T-helper 2 cell treated with Interferon-gamma antibody and Interleukin-4, amounts not matched to agents 100 ng/mL and 5 ng/mL, for 36 hours (primary cell): Measurements from ENCODE around the gene CDC20. TPM values are rescaled to one million over a fixed set of nuclear protein-coding genes. Genes with fewer than 3 reads are reported as not detected.

Experiments used
- total RNA-seq: library from RNA; stranded (reverse); gene quantifications from 2 replicates; pipeline ENCODE4 v1.2.3, GENCODE V29; 2022

CDC20 gene
- total RNA-seq, 1 donor from 2014 or later = 166 TPM

Other genes with a start within 250 kb of the CDC20 start
- 56.0 and 59.4 TPM in 2 replicates for gene EBNA1BP2, start 186.7 kb upstream of the CDC20 start, total RNA-seq
- gene CFAP57, start 186.7 kb upstream of the CDC20 start, total RNA-seq = not detected in 2 replicates
- gene TMEM125, start 89.0 kb upstream of the CDC20 start, total RNA-seq = not detected in 2 replicates
- not detected in 2 replicates for gene C1orf210, start 73.4 kb upstream of the CDC20 start, total RNA-seq
- 0.14 and 0.27 TPM in 2 replicates for gene TIE1, start 58.0 kb upstream of the CDC20 start, total RNA-seq
- gene MPL, start 21.2 kb upstream of the CDC20 start, total RNA-seq = not detected in 2 replicates
- 74.2 and 75.4 TPM in 2 replicates for gene ELOVL1, start 9.0 kb downstream of the CDC20 start, total RNA-seq
- 34.6 and 36.9 TPM in 2 replicates for gene MED8, start 30.8 kb downstream of the CDC20 start, total RNA-seq
- gene SZT2, start 30.9 kb downstream of the CDC20 start, total RNA-seq = 72.7 and 77.9 TPM in 2 replicates
- 35.4 and 37.9 TPM in 2 replicates for gene HYI, start 95.0 kb downstream of the CDC20 start, total RNA-seq
- gene PTPRF, start 171.9 kb downstream of the CDC20 start, total RNA-seq = 1.7 and 2.6 TPM in 2 replicates